ENCODE data around the gene EXOC6.
"Not testable (repeated sequence)": the region's sequence is repeated elsewhere in the genome, so short reads cannot be mapped to it uniquely, and the experiment has no call there.

EXOC6 gene

GRCh38 chr10:92880917-92881316 lies 32.6 kb downstream of the EXOC6 start:
- DNase-seq (ENCODE audit: low read depth, low spot score) = no peak

GRCh38 chr10:92886334-92886961 lies 38.1 kb downstream of the EXOC6 start:
- no peak for DNase-seq (ENCODE audit: low read depth, low spot score)

- no peak for DNase-seq (ENCODE audit: low read depth, low spot score)
These were observed 42.2 kb downstream of the EXOC6 start for GRCh38 chr10:92890471-92890870.

GRCh38 chr10:92891885-92892690 lies 43.8 kb downstream of the EXOC6 start:
- no peak for DNase-seq (ENCODE audit: low read depth, low spot score)

- DNase-seq (ENCODE audit: low read depth, low spot score) = no peak
These were observed 44.4 kb downstream of the EXOC6 start for GRCh38 chr10:92892691-92893054.

- no peak for DNase-seq (ENCODE audit: low read depth, low spot score)
These were observed 45.8 kb downstream of the EXOC6 start for GRCh38 chr10:92894081-92894655.

- no peak for DNase-seq (ENCODE audit: low read depth, low spot score)
These were observed 49.6 kb downstream of the EXOC6 start for GRCh38 chr10:92897916-92898315.

GRCh38 chr10:92901819-92902251 lies 53.5 kb downstream of the EXOC6 start:
- peak; percentile 2 for DNase-seq (ENCODE audit: low read depth, low spot score)

- no peak for DNase-seq (ENCODE audit: low read depth, low spot score)
These were observed 55.3 kb downstream of the EXOC6 start for GRCh38 chr10:92903633-92904032.

GRCh38 chr10:92907280-92907679 lies 59.0 kb downstream of the EXOC6 start:
- no peak for DNase-seq (ENCODE audit: low read depth, low spot score)

GRCh38 chr10:92912631-92913030 lies 64.3 kb downstream of the EXOC6 start:
- DNase-seq (ENCODE audit: low read depth, low spot score) = not testable (repeated sequence)

GRCh38 chr10:92913973-92914372 lies 65.7 kb downstream of the EXOC6 start:
- no peak for DNase-seq (ENCODE audit: low read depth, low spot score)

GRCh38 chr10:92914478-92915325 lies 66.4 kb downstream of the EXOC6 start:
- DNase-seq (ENCODE audit: low read depth, low spot score) = peak; percentile 9

GRCh38 chr10:92915892-92916291 lies 67.6 kb downstream of the EXOC6 start:
- DNase-seq (ENCODE audit: low read depth, low spot score) = no peak

- no peak for DNase-seq (ENCODE audit: low read depth, low spot score)
These were observed 68.1 kb downstream of the EXOC6 start for GRCh38 chr10:92916433-92916832.

- DNase-seq (ENCODE audit: low read depth, low spot score) = no peak
These were observed 70.3 kb downstream of the EXOC6 start for GRCh38 chr10:92918603-92919002.

GRCh38 chr10:92920866-92921265 lies 72.5 kb downstream of the EXOC6 start:
- no peak for DNase-seq (ENCODE audit: low read depth, low spot score)

- DNase-seq (ENCODE audit: low read depth, low spot score) = no peak
These were observed 75.1 kb downstream of the EXOC6 start for GRCh38 chr10:92923416-92923815.

GRCh38 chr10:92929896-92930295 lies 81.6 kb downstream of the EXOC6 start:
- DNase-seq (ENCODE audit: low read depth, low spot score) = no peak

- no peak for DNase-seq (ENCODE audit: low read depth, low spot score)
These were observed 83.3 kb downstream of the EXOC6 start for GRCh38 chr10:92931597-92931996.

- DNase-seq (ENCODE audit: low read depth, low spot score) = no peak
These were observed 89.6 kb downstream of the EXOC6 start for GRCh38 chr10:92937876-92938275.

- DNase-seq (ENCODE audit: low read depth, low spot score) = no peak
These were observed 90.5 kb downstream of the EXOC6 start for GRCh38 chr10:92938841-92939240.

Data from activated CD4-positive, CD25-positive, alpha-beta regulatory T cell treated with anti-CD3 and anti-CD28 coated beads, Interleukin-2, amount 50 U/mL, for 16 hours (primary cell).